GM21367 (cell line): Measurements from ENCODE around the gene SPG7.
"Not testable (repeated sequence)": the region's sequence is repeated elsewhere in the genome, so short reads cannot be mapped to it uniquely, and the experiment has no call there.

Experiments used
- ATAC-seq: cut with Tn5 transposase; IDR thresholded peaks from one replicate; pipeline ENCODE4 v1.9.1; 2021; ENCODE audit not compliant: unreplicated experiment

The SPG7 gene

GRCh38 chr16:89561884-89562599 is 53.8 kb downstream of the SPG7 start:
- ATAC-seq, result no peak

- no peak for ATAC-seq
These were observed 54.7 kb downstream of the SPG7 start for GRCh38 chr16:89562939-89563338.

DNA sequence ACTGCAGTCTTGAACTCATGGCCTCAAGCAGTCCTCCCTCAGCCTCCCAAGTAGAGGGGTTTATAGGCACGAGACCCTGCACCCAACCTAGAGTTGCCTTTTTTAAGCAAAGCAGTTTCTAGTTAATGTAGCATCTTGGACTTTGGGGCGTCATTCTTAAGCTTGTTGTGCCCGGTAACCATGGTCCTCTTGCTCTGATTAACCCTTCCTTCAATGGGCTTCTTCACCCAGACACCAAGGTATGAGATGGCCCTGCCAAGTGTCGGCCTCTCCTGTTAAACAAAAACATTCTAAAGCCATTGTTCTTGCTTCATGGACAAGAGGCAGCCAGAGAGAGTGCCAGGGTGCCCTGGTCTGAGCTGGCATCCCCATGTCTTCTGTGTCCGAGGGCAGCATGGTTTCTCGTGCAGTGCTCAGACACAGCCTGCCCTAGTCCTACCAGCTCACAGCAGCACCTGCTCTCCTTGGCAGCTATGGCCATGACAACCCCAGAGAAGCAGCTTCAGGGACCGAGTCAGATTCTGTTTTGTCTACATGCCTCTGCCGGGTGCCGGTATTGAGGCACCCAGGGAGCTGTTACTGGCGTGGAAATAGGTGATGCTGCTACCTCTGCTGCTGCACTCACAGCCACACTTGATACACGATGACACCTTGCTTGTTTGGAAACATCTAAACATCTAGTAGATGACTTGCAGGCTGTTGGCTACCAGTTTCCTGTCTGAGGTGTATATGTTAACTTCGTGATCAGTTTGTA is 55.6 kb downstream of the SPG7 start:
- ATAC-seq, result no peak

DNA sequence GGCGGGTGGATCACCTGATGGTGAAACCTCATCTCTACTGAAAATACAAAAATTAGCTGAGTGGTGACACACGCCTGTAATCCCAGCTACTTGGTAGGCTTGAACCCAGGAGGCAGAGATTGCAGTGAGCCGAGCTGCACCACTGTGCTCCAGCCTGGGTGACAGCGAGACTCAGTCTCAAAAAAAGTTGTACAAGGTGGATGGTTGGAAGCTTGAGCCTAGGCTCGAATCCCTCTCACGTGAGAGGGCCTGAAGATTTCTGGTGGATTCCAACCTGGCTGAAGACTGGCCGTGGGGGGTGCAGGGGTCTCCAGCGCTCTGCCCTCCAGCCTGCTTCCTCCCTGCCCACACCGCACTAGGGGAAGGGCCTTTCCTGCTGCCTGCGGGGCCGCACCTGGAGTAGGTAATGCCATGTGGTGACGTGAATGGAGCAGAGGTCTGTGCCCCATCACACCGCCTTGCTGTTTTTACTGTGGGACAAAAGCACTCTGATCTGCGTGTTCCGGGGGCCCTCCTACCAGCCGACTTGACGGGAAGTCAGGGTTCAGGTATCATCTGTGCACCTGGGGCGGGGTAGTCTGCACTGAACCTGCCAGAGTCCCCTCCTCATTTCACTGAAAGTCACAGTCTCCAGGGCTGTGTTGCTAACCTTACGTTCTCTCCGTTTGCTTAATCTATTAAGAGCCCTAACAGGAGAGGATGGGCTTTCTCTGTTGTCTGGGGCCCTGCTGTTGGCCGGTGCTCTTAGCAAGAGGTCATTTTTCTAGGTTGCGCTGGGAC is 56.5 kb downstream of the SPG7 start:
- ATAC-seq, result no peak

- no peak for ATAC-seq
These were observed 57.0 kb downstream of the SPG7 start for GRCh38 chr16:89565256-89565505.

DNA sequence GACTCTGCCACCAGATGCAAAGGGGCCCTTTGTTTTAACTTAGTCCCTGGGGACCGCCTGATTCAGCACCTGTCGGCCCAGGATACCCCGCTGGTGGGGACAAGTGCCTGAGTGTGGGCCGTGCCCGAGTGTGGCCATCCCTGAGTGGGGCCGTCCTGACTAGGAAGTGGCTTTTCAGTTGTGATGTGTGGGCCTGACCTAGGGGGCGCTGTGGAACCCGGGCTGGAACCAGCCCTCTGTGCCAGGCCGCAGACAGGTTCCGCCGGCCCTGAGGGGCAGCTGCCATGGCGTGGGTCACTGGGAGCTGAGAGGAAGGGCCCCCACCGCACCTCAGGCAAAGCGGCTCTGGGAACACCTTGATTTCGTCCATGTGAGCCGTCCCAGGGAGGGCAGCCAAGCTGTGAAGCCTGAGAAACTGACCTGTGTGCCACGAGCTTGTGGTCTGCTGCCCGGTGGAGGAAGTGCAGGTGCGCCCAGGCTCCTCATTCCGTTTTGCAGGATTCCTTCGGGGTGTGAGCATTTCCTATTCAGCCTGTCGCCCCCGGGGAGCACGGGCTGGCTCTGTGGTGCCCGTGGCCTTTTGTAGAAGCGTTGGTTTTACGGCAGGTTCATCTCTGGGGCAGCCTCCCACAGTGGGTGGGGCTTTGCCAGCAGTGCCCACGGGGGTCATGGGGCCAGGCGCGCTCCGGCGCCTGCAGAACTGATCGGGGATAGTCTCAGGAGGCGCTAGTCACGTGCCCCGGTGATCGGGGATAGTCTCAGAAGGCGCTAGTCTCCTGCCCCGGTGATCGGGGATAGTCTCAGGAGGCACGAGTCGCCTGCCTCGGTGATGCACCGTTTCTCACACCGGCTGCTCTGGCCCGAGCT is 57.5 kb downstream of the SPG7 start:
- no peak for ATAC-seq

DNA sequence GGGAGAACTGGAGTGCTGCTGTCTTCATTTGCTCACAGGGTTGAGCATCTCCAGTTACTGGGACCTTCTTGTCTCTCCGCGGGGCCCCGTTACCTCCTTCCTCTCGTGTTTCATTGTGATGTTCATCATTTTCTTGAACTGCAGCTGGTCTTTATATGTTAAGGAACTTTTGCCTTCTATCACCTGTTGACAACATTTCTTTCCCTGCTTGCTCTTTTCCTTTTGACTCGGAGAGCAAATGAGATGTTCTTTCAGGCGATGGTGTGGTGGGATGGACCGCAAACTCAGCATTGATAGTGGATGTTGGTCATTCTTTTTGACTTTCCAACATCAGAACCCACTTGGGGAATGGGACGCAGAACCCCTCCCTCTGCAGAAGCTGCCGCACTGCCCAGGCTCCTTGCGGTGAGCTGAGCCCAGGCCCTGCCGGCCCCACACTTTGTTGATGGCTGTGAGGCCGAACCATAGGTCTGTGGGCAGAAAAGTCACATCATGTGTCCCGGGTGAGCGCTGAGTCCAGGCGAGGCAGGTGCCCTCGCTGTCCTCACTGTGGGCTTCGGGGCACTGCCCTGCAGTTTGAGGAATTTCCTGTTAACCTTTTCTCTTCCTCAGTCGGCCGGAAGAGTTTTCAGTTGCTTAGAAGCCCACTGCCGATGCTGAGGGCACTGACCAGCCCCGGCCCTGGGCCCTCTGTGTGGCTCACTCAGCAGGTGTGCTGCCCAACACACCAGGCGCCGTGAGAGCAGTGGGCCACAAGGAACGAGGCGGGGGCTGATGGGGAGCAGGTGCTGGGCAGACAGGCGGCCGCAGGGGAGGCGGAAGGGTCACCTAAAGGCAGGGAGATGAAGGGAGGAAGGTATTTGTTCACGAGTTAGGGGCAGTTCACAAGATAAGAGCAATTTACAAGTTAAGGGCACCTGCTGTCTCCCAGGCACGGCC is 59.7 kb downstream of the SPG7 start:
- no peak for ATAC-seq

DNA sequence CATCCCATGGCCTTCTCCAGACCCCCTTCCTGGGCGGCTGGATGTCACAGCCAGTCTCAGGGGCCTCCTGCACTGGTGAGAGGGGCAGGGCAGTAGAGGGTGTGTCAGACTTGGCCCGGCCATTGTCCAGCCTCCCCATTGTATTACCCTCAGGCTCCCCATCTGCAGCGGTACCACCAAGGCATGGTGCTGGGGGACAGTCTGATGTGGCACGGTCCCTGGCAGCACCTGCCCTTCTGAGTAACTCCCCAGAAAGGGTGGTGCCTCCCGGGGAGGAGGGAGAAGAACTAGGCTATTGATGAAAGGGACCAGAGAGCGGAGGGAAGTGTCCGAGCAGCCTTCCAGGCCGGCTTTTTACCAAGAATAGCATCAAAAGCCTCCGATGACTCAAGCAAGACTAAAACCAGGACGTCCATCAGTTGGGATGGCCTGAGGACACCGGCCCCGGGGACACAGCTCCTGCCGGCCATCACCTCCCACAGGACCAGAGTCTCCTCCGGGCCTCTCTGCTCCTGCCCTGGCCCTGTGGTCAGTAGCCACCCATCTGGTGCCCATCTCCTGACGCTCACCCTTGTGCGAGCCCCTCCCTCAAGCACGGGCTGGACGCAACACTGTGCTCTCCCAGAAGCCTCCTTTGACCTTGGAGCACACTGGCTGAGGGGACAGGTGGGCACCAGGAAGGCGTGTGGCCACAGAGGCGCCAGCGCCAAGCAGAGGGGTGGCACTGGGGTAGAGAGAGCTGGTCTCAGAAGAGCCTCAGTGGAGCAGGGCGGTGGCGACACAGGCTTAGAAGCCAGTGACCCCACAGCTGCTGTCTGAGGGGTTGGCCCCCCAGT is 61.5 kb downstream of the SPG7 start:
- ATAC-seq, result no peak

GRCh38 chr16:89570342-89570923 is 62.2 kb downstream of the SPG7 start:
- no peak for ATAC-seq

- not testable (repeated sequence) for ATAC-seq
These were observed 62.9 kb downstream of the SPG7 start for GRCh38 chr16:89570983-89571598.

DNA sequence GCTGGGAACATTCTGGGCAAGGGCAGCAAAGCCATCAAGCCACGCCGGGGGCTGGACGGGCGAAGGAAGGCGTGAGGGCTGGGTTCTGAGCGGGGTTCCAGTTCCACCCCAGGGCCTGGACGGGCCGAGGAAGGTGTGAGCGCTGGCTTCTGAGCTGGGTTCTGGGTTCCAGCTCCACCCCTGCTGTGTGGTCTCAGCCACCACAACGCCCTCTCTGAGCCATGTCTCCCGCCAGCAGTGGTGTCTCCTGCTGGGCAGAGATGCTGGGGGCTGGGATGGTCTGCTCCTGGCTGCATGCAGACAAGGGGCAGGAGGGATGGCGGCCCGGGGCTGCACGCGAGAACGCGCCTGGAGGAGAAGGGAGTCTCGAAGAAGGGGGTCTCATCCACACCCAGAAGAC is 63.4 kb downstream of the SPG7 start:
- ATAC-seq, result no peak

DNA sequence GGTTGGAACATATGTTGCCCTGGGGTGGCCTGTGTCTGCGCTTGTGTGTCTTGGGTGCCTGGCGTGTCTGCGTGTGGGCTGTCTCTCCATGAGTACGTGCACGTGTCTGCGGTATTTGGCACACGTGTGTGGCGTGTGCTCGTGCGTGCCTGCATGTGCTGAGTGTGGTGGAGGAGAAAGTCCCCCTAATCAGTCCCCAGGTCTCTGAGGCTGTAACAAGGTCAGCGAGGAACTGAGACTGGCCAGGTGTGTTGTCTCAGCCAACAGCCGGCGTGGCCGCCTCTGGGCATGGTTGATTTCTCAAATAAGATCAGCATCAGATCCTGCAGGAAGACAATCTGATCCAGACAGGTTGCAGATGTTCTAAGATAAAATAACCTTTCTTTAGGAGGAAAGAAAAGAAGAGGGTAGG is 63.9 kb downstream of the SPG7 start:
- ATAC-seq, result no peak

GRCh38 chr16:89572485-89573205 is 64.4 kb downstream of the SPG7 start:
- no peak for ATAC-seq

DNA sequence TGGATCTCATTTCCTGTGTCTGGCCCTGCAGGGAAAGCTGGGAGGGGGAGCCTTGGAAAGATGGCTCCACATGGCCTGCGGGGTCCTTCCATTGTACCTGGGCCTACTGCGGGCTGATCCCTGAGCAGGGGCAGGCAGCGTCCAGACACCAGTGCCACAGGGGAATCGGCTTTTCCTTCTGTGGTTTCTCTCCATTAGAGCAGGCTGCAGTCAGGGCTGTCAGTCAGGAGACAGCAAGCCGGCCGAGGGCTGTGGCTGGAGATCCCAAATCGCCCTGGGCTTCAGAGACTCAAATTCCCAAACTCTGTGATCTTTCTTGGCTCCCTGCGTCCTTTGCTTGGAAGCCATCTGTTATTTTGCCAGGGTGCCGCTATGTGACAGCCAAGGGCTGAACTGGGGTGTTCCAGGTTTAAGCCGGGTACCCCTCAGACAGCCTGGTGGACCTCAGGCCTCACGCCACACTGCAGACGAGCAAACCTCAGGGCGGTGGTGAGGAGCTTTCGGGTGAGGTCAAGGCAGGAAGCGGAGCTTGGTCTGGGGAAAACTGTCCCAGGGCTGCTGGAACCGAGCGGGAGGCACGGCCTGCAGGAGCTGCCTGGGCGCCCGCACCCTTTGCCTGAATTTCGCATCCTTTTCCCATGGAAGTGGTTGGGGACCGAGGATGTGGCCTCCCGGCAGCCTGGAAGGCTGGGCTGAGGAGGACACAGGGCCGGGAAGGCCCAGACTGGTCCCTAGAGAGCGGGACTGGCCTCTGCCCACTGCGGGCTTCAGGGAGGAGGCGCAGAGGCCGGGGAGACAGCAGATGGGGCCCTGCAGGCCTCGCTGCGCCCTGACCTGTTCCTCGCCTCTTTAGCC is 65.8 kb downstream of the SPG7 start:
- ATAC-seq, result no peak

DNA sequence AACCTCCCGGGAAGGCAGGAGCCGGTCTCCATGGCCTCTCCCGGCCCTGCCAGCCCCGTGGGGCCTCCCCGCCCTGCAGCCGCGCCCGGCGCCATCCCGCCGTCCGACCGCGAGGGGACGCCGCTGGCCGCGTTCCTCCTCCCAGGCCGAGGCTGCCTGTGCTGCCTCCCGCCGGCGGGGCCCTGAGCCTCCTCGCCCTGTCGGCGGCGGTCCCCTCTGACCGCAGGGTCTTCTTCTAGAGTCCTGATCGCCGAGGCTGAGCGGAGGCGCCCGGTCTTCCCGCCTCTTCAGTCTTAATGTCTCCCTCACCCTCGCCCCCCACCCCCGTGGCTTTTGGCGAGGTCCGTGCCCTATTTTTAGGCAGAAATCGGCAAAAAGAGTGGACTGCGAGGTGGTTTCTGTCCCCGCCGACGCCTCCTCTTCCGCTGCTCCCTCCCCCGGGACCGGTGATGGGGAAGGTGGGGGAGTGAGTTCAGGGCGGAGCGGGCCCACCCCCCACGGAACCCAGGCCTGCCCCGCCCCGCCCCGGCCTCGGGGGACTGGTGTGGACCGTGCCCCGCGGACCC is 66.6 kb downstream of the SPG7 start:
- ATAC-seq, result no peak
